Keratinocyte (primary cell): ENCODE data around the gene KIZ.

Experiments used
- CTCF ChIP-seq, 3 experiments: IDR thresholded peaks in 1 of 3; conservative IDR thresholded peaks in 1 of 3; optimal IDR thresholded peaks in 1 of 3; 2 replicates in 2 of 3; 3 replicates in 1 of 3; pipeline versions ENCODE3 to v1.5.1; 2011; ENCODE audit warnings: low read length in 3 of 3, mild to moderate bottlenecking in 3 of 3, moderate library complexity in 2 of 3, control low read depth in 1 of 3, inconsistent platforms in 1 of 3; ENCODE audit not compliant: insufficient read depth in 2 of 3; ENCODE audit errors: extremely low read depth in 1 of 3
- EZH2 ChIP-seq: IDR thresholded peaks from one replicate; pipeline ENCODE4 v1.6.1; 2012; ENCODE audit warnings: inconsistent platforms, mild to moderate bottlenecking, low read length, moderate library complexity

DNA sequence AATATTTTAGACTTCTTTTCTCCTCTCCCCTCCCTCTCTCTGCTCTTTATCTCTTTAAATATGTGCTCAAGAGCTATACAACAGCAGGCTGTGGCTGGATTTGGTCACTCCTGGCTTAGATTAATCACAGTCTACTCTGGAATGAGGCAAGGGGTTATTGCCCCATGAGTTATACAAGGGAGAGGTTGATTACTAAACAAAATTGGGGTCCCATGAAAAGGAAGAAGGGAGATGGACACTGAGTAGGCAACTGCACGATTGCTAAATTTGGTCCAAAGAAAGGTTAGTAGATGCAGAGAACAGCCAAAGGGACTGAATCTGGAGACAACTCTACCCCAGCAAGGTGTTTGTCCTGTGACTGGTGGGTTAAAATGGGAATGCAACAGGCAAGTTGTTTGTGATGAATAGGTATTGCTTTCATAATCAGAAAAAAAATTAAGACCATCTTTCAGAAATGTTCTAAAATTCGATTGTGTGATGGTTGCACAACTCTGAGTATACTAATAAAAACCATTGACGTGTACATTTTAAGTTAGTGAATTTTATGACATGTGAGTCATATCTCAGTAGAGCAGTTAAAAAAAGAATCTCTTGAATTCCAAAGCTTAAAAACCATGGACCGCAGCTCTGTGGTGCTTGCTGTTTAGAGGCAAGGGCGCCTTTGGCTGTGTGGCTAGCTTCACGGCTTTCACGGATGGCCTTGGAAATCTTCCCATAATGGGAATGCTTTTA is 57.1 kb downstream of the KIZ start:
- TF ChIP-seq CTCF (optimal IDR thresholded peaks at IDR 0.05 in 1 of 3, IDR thresholded peaks at IDR 0.05 in 1 of 3, conservative IDR thresholded peaks at IDR 0.05 in 1 of 3; ENCODE audit: extremely low read depth in 1 of 3, insufficient read depth in 2 of 3, low read length in 3 of 3) (no peak), EZH2 (no peak)
